Stomach (tissue), 9 donors: ENCODE measurements around the gene SVBP. TPM values are rescaled to one million over a fixed set of nuclear protein-coding genes. Genes with fewer than 3 reads are reported as not detected.
A peak's percentile ranks its signal among the peaks of the same experiment; 100 is the strongest.

Experiments used
- DNase-seq, 2 donors: peaks; one replicate each; pipeline versions ENCODE4 v3.0.0 to v3.0.0-alpha.2; 2013 to 2019
- H3K27ac ChIP-seq, 5 donors: fragments of 200-600 bp in 4 of 5; sonication (generic) in 4 of 5; one replicate each; pipeline ENCODE4 v1.5.1; 2013 to 2019; ENCODE audit warnings: mild to moderate bottlenecking in 1 of 5, moderate library complexity in 1 of 5
- H3K27me3 ChIP-seq, 3 donors: fragments of 200-600 bp; sonication (generic); one replicate each; pipeline ENCODE4 v1.5.1; 2017 to 2019; ENCODE audit warnings: mixed run types in 1 of 3
- H3K36me3 ChIP-seq, 4 donors: fragments of 200-600 bp; sonication (generic); 1 replicate in 3 of 4; 2 replicates in 1 of 4; pipeline ENCODE4 v1.5.1; 2016 to 2019
- H3K4me1 ChIP-seq, 4 donors: fragments of 200-600 bp; sonication (generic); one replicate each; pipeline ENCODE4 v1.5.1; 2016 to 2019
- H3K4me3 ChIP-seq, 4 donors: fragments of 200-600 bp; sonication (generic) in 3 of 4; one replicate each; pipeline ENCODE4 v1.5.1; 2016 to 2019; ENCODE audit warnings: mild to moderate bottlenecking in 1 of 4
- H3K9me3 ChIP-seq, 4 donors: fragments of 200-600 bp; sonication (generic); one replicate each; pipeline ENCODE4 v1.5.1; 2016 to 2019
- CTCF ChIP-seq, 7 experiments: fragments of 450-650 bp in 4 of 7; fragments of 200-600 bp in 3 of 7; sonication (generic) in 3 of 7; IDR thresholded peaks; one replicate each; pipeline ENCODE4 v1.5.1; 2016 to 2019; ENCODE audit warnings: antibody characterized with exemption in 7 of 7, control low read depth in 2 of 7, mild to moderate bottlenecking in 1 of 7
- EP300 ChIP-seq: sonication (generic); formaldehyde crosslinking; IDR thresholded peaks from one replicate; pipeline ENCODE4 v1.6.1; 2017; ENCODE audit warnings: antibody characterized with exemption
- POLR2A ChIP-seq, 4 donors: fragments of 450-650 bp; IDR thresholded peaks; one replicate each; pipeline ENCODE4 v1.6.1; 2016; ENCODE audit warnings: antibody characterized with exemption in 4 of 4, control low read depth in 2 of 4, mild to moderate bottlenecking in 1 of 4, moderate library complexity in 1 of 4
- POLR2AphosphoS5 ChIP-seq, 3 donors: sonication (generic); formaldehyde crosslinking; IDR thresholded peaks; one replicate each; pipeline ENCODE4 v1.6.1; 2016; ENCODE audit warnings: antibody characterized with exemption in 3 of 3
- WGBS, 5 donors: extraction: QIAGEN DNeasy Blood & Tissue Kit in 3 of 5; methylation state at CpG; one replicate each; pipeline versions ENCODE4 v1.1.5 to v1.1.7; 2013 to 2018; 5-methylcytosine and 5-hydroxymethylcytosine counted together
- intact Hi-C: fragments of 100-400 bp; cut with DNase I; formaldehyde crosslinking; loops from one replicate; pipeline ENCODE4 v1.15.1; 2023; ENCODE audit warnings: low total_unique reads
- polyA plus RNA-seq, 3 donors: library from polyadenylated mRNA; stranded (reverse); fragments of 200-250 nt; gene quantifications; one replicate each; pipeline ENCODE4 v1.2.3, GENCODE V29; 2013
- total RNA-seq, 5 donors: library from RNA; depleted of rRNA; stranded (reverse); fragments of >200 nt; gene quantifications; one replicate each; pipeline versions ENCODE4 v1.1.0 to v1.2.3, GENCODE V29; 2014 to 2016
- donor health status: healthy with polysubstance abuse.
- donor health status: Bipolar disorder and iron deficiency.
- donor health status: healthy.

SVBP gene
- total and polyA plus RNA-seq, 8 donors, result 11.2 to 51.2 (median 25.1) TPM; not detected in 1

- Histone ChIP-seq H3K27ac (no peak within 1 kb of the TSS), H3K27me3 (peaks cover 0 to 13% (median 0%) of the 10 kb centered on the region in 3 donors), H3K9me3 (no peaks in the 10 kb centered on the region), H3K4me3 (peak within 1 kb of the TSS; percentile 35 to 55 (median 46)), H3K4me1 (peaks cover 9 to 15% (median 14%) of the 10 kb centered on the region in 4 donors), H3K36me3 (peaks cover 0 to 34% (median 26%) of the 10 kb centered on the region in 4 donors)
- peak; percentile 31 to 67 for DNase-seq
- intact Hi-C loops, result no loop called here
- TF ChIP-seq CTCF (IDR thresholded peaks at IDR 0.05), result no peak
- no peak for TF ChIP-seq POLR2A (IDR thresholded peaks at IDR 0.05)
- TF ChIP-seq EP300, result no peak
- no peak for TF ChIP-seq POLR2AphosphoS5 (IDR thresholded peaks at IDR 0.05)
- WGBS, 5 donors, result 6 to 11% (median 10%) methylated on average over 31 to 54 of the region's 54 CpGs
Measured at GRCh38 chr1:42784946-42785693, 32.1 kb downstream of the SVBP start, which contains the start of gene TMEM269. TMEM269 (plus strand) TSS chr1:42784991; CDS start chr1:42789894, 4,903 bp downstream.

GRCh38 chr1:42784547-42784945 is 32.7 kb downstream of the SVBP start:
- WGBS, 5 donors, result 80 to 90% (median 84%) methylated on average over 15 to 18 of the region's 18 CpGs
- no peak overlapping the region for H3K27ac ChIP-seq
- H3K9me3 ChIP-seq, result no peaks in the 10 kb centered on the region
- intact Hi-C loops, result no loop called here
- DNase-seq, result no peak
- H3K4me3 ChIP-seq, result peak overlapping the region in 2 of 4 donors; percentile 48 to 55
- peaks cover 9 to 15% (median 14%) of the 10 kb centered on the region in 4 donors for H3K4me1 ChIP-seq
- H3K27me3 ChIP-seq, result peaks cover 0 to 13% (median 0%) of the 10 kb centered on the region in 3 donors
- TF ChIP-seq CTCF (IDR thresholded peaks at IDR 0.05) (no peak), EP300 (no peak), POLR2A (IDR thresholded peaks at IDR 0.05) (no peak), POLR2AphosphoS5 (IDR thresholded peaks at IDR 0.05) (no peak)
- peaks cover 0 to 40% (median 31%) of the 10 kb centered on the region in 4 donors for H3K36me3 ChIP-seq

GRCh38 chr1:42783092-42783491 is 34.1 kb downstream of the SVBP start:
- H3K27ac ChIP-seq, result no peak overlapping the region
- H3K4me1 ChIP-seq, result peaks cover 9 to 15% (median 14%) of the 10 kb centered on the region in 4 donors
- WGBS, 5 donors, result 93 to 99% (median 98%) methylated on average over 2 of the region's 2 CpGs
- H3K4me3 ChIP-seq, result no peak overlapping the region
- H3K27me3 ChIP-seq, result peaks cover 0 to 13% (median 0%) of the 10 kb centered on the region in 3 donors
- DNase-seq, result no peak
- no peaks in the 10 kb centered on the region for H3K9me3 ChIP-seq
- TF ChIP-seq CTCF (IDR thresholded peaks at IDR 0.05), result no peak
- no peak for TF ChIP-seq EP300
- TF ChIP-seq POLR2A (IDR thresholded peaks at IDR 0.05), result no peak
- no peak for TF ChIP-seq POLR2AphosphoS5 (IDR thresholded peaks at IDR 0.05)
- H3K36me3 ChIP-seq, result peaks cover 0 to 54% (median 42%) of the 10 kb centered on the region in 4 donors
- intact Hi-C loops, result no loop called here

GRCh38 chr1:42780176-42780575 is 37.0 kb downstream of the SVBP start:
- DNase-seq, result no peak
- H3K36me3 ChIP-seq, result peaks cover 15 to 84% (median 71%) of the 10 kb centered on the region in 4 donors
- H3K4me1 ChIP-seq, result peaks cover 6 to 8% (median 6%) of the 10 kb centered on the region in 4 donors
- 93 to 100% (median 100%) methylated on average over 1 of the region's 1 CpG for WGBS, 5 donors
- intact Hi-C loops, result no loop called here
- no peaks in the 10 kb centered on the region for H3K9me3 ChIP-seq
- TF ChIP-seq CTCF (IDR thresholded peaks at IDR 0.05), result no peak
- TF ChIP-seq POLR2A (IDR thresholded peaks at IDR 0.05), result no peak
- no peak for TF ChIP-seq POLR2AphosphoS5 (IDR thresholded peaks at IDR 0.05)
- TF ChIP-seq EP300, result no peak
- peaks cover 0 to 9% (median 0%) of the 10 kb centered on the region in 3 donors for H3K27me3 ChIP-seq
- no peak overlapping the region for H3K4me3 ChIP-seq
- H3K27ac ChIP-seq, result no peak overlapping the region
